LoVo (cell line): Measurements from ENCODE around the gene ALOX5AP.

ENCODE experiments used
- DNase-seq: peaks from one replicate; pipeline ENCODE4 v3.0.0-alpha.2; 2016; ENCODE audit warnings: low spot score

The ALOX5AP gene

DNA sequence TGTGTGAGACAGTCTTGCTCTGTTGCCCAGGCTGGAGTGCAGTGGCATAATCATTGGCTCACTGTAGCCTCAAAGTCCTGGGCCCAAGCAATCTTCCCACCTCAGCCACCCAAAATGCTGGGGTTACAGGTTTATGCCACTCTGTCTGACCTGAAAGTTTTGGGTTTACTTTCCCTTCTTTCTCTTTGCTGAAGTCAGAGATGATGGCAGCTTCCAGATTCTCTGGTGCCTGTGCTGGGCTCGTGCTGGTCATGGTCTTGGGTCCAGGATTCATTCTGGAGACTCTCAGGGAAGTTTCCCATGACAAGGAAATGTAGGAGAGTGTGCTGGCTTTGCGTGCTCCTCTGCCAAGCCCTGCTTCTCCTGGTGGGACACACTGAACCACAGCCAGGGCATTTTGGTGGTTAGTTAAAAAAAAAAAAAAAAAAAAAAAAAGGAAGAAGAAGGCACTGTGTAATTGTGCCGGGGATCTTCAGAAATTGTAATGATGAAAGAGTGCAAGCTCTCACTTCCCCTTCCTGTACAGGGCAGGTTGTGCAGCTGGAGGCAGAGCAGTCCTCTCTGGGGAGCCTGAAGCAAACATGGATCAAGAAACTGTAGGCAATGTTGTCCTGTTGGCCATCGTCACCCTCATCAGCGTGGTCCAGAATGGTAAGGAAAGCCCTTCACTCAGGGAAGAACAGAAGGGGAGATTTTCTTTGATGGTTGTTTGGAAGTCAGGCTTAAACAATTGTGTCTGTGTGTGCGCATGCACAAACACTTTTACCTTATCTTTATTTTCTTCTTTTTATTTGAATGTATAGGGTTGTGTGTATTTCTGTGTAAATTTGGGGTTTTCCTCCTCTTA lies at the start of gene ALOX5AP:
Gene ALOX5AP (plus strand): TSS at position 519 of the 847 bp plus-strand sequence. CDS start 63 bp downstream, at position 582.
- no peak for DNase-seq

DNA sequence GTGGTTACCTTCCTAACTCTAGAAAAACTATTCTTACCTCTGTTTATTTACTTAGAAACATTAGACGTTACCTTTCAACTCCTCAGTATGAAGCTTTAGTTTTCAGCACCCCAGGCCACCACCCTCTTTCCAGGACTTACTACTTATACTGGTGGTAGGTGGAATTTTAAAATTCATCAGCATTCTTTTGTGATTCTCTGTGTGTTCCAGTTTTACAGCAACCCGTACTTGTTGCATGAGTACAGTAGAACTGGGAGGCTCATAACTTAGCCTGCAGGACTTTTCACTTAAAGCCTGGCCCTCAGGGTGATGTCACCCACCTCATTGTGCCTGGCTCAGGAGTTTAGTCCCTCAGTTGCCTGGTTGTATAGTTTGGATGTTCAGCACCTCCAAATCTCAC lies 49.4 kb upstream of the ALOX5AP start:
- DNase-seq: no peak

DNA sequence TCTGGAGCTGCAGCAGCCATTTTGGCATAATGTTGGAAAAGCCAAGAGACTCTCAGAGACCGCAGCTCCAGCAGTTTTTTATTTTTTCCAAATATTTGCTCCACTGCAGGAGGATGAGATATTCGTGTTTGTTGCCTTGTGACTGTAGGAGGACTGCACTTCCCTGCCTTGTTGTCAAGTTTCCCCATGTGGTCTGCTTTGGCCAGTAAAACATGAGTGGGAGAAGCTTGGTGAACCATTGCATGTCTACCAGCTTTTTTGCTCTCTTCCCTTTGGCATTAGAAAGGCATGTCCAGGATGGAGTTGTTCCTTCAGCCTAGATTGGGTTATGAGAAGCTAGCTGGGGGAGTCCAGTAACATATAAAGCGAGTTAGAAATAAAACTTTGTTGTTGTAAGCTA lies 47.7 kb upstream of the ALOX5AP start:
- no peak for DNase-seq

DNA sequence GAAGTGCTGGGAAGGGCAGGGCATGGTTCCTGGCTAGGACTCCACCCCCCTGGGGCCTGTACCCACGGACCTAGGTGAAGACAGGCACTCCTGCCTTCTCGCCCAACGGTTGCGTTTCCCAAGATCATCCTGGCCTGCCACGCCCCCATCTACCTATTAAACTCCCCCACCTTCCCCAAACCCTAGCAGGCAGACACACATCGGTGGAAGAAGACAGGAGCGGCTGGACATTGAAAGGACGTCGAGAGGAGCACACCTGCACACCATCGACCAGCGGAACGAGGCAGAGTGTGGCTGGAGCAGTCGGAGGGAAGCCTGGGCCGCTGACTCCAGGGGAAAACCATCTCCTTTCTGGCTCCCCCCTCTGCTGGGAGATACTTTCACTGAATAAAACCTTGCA lies 45.6 kb upstream of the ALOX5AP start:
- no peak for DNase-seq

DNA sequence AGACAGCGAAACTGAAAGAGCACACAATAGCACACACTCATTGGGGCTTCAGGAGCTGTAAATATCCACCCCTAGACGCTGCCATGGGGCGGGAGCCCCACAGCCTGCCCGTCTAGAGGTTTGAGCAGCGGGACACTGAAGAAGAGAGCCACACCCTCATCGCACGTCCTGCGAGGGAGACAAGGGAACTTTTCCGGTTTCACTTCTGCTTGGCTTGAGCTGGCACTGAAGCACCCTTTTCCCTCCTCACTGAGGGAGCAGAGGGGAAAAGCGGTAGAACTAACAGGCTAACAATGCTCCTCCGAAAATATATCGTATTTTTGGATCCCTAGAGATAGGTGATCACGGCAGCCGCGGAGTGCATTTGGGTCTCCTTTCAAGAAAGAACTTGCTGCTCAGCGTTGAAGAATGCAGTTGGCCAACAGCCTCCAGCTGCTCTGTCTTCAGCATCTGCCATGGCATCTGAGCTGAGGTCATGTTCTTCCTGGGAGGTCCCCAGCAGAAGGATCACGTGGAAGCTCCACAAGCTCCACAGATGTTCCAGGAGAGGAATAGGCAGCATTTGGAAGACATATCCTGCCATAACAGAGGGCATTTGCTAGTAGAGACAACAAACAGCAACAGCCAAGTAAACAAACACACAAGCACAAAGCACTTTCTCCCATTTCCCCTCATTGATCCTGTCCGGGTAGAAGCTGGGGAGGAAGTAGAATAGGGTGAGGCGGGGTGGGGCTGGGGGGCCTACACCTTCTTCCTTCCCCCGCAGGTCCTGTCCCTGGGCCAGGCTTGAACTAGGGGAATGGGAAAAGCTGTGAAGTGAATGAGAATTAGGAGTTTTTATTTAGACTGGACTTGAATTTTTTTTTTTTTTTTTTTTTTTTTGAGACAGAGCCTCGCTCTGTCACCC lies 44.8 kb upstream of the ALOX5AP start:
- DNase-seq: peak; percentile 61

DNA sequence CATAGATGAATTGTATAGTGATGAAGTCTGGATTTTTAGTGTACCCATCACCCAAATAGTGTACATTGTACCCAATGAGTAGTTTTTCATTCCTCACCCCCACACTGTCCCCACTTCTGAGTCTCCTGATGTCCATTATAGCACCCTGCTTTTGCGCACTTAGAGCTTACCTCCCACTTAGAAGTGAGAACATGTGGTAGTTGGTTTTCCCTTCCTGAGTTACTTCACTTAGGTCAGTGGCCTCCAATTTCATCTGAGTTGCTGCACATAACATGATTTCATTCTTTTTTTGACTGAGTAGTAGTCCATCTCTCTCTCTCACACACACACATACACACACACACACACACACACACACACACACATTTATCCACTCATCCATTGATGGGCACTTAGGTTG lies 43.2 kb upstream of the ALOX5AP start:
- no peak for DNase-seq

DNA sequence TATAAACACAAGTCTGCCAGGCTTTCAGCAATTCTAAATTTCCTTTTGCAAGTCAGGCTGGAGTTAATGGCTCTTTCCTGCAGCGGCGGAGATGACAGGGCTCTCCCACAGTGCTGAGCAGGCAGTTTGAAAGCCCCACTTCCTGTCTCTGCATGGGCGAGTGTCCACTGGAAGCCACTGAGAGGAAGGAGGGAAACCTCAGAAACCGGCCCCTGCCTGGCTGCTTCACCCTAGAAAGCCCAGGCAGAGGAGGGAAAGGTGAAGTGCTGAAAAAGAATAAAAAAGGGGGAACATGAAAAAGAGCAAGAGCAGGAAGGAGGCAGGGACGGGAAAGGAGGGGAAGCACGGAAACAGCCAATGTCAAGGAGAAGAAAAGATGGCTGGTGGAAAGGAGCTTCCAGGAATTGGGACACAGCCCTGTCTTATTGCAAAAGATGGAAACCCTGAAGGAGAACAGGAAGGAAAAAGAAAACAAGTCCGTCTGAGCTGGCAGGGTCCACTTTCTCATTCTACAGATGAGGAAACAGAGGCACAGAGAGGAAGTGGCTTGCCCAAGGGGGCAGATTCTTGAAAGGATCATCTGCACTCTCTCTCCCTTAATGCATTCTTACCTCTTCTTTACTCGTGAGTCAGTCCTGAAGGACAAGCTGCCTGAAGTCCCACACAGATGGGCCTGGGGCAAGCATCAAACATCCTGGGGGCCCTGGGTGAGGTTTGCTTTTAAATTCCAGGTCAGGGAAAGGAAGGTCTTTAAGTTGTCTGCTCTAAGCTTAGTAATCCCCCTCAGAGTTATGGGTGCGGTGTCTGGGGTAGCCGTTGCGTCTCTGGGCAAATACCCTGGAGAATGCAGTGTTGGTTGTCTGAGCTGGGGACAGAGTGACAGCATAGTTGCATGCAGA lies 38.8 kb upstream of the ALOX5AP start:
- no peak for DNase-seq

DNA sequence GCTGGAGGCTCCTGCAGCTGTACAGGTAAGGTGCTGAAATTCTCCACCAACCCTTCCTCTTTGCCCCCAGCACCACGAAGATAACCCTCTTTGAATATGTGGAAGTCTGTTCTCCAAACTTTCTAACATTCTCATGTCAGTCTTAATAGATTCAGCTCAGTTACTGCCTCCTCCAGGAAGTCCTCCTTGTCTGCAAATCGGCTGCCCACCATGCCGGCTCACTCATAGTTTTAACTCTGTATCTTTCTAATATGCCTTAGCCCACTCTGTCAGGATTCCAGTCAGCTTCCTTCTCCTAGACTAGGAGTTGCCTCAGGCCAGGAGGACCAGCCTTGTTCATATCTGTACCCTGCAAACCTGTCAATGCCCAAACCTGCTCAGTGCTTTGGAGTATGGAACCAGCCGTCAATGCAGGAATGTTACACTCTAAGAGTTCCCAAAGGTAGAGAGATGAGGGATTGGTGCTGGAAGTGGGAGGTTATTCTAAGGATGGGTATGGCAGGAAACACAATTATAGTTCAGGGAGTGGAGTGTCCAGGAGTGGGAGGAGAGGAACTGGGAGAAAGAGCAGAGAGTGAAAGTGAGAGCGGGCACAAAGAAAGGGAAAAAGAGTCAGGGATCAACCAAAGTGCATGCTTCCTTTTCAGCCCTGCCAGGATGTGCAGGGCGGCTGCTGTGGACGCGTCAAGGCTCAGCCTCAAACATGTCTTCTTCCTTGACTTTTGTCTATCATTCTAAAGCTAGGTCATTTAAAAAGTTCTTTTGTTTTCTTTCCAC lies 38.0 kb upstream of the ALOX5AP start:
- peak; percentile 29 for DNase-seq

DNA sequence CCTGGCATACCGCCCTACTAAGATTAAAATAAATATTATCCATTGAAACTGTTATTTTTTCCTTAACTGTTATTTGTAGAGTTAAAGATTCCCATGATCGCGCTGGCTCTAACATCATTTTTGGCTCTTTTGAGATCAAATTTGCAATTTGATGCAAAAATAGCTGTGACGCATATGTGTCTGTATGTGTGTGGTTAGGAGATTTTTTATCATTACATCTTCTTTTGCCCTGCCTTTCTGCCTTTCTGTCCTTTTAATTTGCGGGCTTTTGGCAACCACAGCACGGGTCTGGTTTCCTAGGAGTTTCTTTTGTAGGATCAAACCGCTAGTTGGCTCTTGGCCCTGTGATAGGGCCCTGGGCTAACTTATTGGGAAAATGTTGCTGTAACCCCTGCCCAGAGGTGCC lies 37.3 kb upstream of the ALOX5AP start:
- DNase-seq: no peak

DNA sequence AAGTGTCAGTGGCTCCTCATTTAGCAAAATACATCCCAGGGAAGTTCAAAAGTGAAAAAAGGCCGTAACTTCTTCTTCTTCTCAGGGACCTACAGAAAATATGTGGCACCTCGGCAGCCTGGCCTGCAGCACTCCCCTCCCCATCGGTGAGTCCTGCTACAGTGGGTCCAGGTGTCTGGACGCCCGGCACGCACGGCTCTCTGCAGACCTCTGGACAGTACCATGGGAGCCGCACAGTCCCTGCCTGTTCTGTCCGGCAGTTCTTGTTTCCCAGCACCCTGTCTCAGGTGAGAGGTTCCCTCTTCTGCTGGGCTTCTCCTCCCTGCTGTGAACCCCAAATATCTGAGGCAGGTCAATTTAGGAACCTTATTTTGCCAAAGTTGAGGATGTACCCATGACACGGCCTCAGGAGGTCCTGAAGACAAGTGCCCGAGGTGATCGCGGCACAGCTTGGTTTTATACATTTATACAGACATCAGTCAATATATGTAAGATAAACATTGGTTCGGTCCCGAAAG lies 36.8 kb upstream of the ALOX5AP start:
- DNase-seq: no peak

DNA sequence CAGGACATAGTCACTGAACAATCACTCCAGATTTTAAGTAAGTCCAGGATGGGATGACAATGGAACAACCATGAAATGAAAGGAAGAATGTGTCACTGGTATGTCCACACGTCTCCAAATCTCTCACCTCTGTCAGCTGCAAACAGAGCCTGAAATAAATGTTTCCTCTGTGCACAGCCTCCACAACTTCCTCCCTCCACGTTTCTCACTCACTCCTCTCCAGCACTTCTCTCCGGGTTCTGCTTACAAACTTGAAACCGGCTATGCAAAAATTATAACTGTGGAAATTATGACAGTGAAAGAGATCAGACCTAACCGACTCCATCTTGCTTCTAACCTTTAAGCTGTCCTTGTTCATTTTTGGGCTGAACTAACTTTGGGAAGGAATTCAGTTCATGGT lies 35.0 kb upstream of the ALOX5AP start:
- no peak for DNase-seq

DNA sequence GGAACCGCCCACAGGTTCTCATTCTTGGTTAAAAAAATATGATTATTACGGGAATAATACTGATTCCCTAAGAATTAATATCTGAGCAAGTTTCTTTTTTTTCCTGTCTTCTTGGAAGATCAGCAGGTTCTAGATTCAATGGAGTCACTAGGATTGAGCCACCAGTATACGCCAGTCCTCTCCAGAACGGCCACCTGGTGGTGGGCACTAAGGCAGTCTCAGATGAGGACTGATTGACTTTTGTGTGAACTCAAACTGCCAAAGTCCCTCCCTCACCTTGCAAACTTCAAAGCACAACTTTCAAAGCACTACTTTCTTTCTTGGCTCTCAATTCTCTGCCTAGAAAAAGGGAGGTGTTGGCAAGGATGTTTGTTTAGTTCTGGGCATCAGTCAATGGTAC lies 33.3 kb upstream of the ALOX5AP start:
- no peak for DNase-seq

DNA sequence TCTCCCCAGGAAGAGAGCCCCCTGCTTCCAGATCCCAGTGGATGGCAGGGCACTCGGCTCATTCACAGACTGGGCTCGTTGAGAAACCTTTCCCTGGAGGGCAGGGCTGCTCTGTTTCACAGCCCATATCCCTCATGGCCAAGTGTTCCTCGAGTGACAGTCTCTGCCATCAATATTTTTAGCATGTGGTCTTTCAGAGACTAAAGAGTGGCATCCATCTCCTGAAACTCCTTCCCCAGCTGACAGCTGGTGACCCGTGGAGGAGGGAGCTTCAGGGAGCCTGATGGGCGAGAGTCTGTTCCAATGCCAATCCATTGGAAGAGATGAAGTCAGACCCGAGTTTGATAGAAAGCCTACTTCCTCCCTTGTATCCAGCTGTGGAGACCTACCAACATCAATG lies 30.7 kb upstream of the ALOX5AP start:
- no peak for DNase-seq

DNA sequence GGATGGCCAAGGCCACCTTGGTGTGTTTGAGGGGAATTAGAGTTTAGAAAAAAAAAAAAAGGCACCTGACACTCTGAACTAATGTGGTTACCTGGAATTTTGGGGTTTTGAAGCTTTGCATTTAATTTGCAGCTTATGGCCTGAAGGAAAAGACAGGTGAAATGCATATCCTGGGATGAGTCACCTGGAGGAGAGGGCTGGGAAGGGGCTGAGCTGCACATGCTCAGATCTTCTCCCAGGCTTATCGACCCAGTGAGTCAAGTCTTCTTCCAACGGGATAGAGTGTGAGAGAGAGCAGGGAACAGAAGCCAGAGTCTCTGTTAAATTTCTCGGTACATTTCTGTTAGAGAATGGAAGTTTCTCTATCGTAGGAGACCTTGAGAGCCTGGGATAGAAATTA lies 29.7 kb upstream of the ALOX5AP start:
- peak; percentile 8 for DNase-seq

DNA sequence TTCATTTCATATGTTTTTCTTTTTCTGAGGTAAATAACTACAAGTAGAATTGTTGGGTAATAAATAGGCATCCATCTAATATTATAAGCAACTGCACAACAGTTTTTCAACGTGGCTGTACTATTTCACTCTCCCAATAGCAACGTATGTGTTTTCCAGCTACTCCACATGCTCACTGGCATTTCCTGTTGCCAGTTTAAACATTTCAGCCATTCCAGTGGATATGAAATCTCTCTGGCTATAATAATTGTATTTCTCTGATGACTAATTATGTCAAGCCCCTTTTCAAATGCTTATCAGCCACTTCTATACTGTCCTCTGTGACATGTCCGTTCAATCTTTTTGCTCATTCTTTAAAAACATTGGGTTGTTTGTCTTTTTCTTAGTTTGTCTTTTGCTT lies 26.8 kb upstream of the ALOX5AP start:
- DNase-seq: no peak

DNA sequence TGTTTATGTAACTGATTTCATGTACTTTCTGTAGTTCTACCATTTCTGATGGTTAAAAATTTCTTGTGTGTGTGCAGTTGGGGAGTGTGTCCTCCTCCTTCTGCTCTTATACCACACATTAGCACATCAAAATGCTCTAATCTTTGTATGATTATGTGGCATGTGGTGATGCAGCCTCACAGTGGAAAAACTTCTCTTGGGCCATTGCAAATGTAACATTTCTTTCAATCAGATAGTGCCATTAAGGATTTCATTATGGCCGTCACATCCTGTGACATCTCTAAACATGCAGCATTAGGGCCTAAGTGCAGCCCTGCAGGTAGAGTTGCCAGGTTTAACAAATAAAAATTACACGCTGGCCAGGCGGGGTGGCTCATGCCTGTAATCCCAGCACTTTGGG lies 24.9 kb upstream of the ALOX5AP start:
- no peak for DNase-seq

DNA sequence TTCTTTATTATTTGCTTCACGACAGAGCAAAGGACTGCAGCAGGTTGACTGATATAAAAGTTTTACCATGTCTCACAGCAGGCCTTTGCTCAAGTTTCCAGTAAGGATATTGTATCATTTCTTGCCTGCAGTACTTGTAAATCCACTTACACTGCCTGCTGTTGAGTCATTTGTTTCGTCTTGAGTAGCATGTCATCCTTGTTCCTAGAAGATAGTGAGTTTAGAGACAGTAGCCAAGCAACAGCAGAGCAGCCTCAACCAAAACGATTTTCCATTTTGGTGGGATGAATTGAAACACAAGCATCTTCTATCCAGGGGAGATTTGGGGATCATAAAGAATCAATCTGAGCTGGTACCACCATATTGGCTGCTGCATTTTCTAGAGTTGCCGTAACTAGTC lies 24.0 kb upstream of the ALOX5AP start:
- DNase-seq: no peak

DNA sequence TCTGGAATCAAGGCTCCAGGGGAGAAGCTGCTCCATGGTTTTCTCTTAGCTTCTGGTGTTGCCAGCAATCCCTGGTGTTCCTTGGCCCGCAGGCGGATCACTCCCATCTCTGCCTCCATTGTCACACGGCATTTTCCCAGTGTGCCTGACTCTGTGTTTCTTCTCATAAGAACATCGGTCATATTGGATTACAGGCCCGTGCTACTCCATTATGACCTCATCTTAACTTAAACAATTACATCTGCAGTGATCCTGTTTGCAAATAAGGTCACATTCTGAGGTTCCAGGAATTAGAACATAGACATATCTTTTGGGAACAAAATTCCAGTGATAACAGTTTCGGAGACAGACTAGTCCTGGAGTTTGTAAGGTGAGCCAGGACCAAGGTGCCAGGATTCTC lies 23.5 kb upstream of the ALOX5AP start:
- DNase-seq: no peak

DNA sequence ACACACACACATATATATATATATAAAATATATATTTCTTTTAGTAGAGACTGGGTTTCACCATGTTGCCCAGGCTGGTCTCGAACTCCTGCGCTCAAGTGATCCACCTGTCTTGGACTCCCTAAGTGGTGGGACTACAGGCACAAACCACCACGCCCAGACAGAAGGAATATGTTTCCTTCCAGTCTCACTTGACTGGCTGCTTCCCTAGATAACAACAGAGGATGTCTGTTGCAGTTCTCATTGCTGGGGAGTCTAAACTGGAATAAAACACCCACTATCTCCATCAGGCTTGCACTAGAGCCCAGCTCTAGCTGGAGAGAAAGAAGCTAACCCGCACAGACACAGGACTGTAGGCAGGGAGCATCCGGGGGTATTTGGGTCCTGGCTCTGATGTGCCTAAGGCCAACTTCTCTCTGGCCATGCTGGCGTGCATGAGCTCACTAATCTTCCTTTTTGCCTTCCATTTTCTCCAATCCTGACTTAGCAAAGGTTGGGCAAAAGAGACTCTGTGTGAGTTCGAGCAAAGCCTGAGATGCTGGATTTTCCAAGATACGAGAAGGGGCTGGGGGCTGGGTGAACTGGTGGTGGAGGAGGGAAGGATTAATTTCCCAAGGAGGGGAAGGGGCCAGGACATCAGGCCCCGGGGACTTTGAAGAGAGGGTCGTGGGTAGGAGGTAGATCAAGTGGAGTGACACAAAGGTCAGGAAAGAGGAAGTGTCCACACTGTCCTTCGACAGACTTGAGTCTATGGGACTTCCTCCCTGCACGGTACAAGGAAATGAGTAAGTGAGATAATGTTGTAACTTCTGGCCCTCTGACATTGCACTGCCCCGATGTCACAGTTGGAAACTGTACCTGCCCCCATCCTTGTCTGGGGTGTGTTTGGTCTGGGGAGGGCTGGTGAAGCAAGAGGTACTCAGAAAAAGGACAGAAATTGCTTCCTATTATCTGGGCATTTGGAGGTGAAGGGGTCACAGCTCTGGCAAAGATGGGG lies 22.5 kb upstream of the ALOX5AP start:
- no peak for DNase-seq
